H9 (cell line): ENCODE results near the gene FBXL2. TPM values are rescaled to one million over a fixed set of nuclear protein-coding genes. Genes with fewer than 3 reads are reported as not detected.

Source experiments
- DNase-seq: peaks from one replicate; pipeline ENCODE4 v3.0.0-alpha.2; 2017
- H2AFZ ChIP-seq: one replicate; pipeline ENCODE4 v1.6.1; 2013; ENCODE audit warnings: mild to moderate bottlenecking, low read length, control low read depth, moderate library complexity
- H2AK5ac ChIP-seq: 2 replicates; pipeline ENCODE4 v1.6.1; 2013; ENCODE audit warnings: low read length, control low read depth, mixed read lengths; ENCODE audit not compliant: insufficient read length
- H2BK120ac ChIP-seq: one replicate; pipeline ENCODE4 v1.6.1; 2013; ENCODE audit warnings: low read depth, mild to moderate bottlenecking, low read length, control low read depth, inconsistent platforms; ENCODE audit not compliant: poor library complexity, severe bottlenecking
- H2BK12ac ChIP-seq: 2 replicates; pipeline ENCODE4 v1.6.1; 2013; ENCODE audit warnings: low read length, control low read depth, mixed read lengths, low read depth; ENCODE audit not compliant: insufficient read length
- H2BK15ac ChIP-seq: 2 replicates; pipeline ENCODE4 v1.6.1; 2013; ENCODE audit warnings: low read depth, low read length, control low read depth
- H2BK20ac ChIP-seq: one replicate; pipeline ENCODE4 v1.6.1; 2013; ENCODE audit warnings: low read depth, mild to moderate bottlenecking, low read length, control low read depth, inconsistent platforms; ENCODE audit not compliant: poor library complexity, severe bottlenecking
- H2BK5ac ChIP-seq: 2 replicates; pipeline ENCODE4 v1.6.1; 2013; ENCODE audit warnings: low read length, control low read depth, mixed read lengths; ENCODE audit not compliant: insufficient read length
- H3K14ac ChIP-seq: 2 replicates; pipeline ENCODE4 v1.6.1; 2013; ENCODE audit warnings: low read length, control low read depth; ENCODE audit not compliant: insufficient read depth
- H3K18ac ChIP-seq: 2 replicates; pipeline ENCODE4 v1.6.1; 2013; ENCODE audit warnings: low read depth, mild to moderate bottlenecking, mixed read lengths, low read length, control low read depth; ENCODE audit not compliant: insufficient read length
- H3K23ac ChIP-seq: 2 replicates; pipeline ENCODE4 v1.6.1; 2013; ENCODE audit warnings: low read length, control low read depth, mixed read lengths, low read depth; ENCODE audit not compliant: insufficient read length
- H3K23me2 ChIP-seq: 2 replicates; pipeline ENCODE4 v1.6.1; 2013; ENCODE audit warnings: low read depth, mild to moderate bottlenecking, mixed read lengths, low read length, control low read depth; ENCODE audit not compliant: insufficient read length, poor library complexity, severe bottlenecking
- H3K27ac ChIP-seq: 2 replicates; pipeline ENCODE4 v1.5.1; 2013; ENCODE audit warnings: low read length, control low read depth, mixed read lengths, low read depth; ENCODE audit not compliant: insufficient read length
- H3K27me3 ChIP-seq: 2 replicates; pipeline ENCODE4 v1.6.1; 2013; ENCODE audit warnings: low read length, control low read depth, inconsistent platforms; ENCODE audit not compliant: insufficient read depth
- H3K4ac ChIP-seq: 2 replicates; pipeline ENCODE4 v1.6.1; 2013; ENCODE audit warnings: low read depth, mild to moderate bottlenecking, control low read depth, inconsistent platforms, low read length, moderate library complexity
- H3K4me1 ChIP-seq: 2 replicates; pipeline ENCODE4 v1.6.1; 2013; ENCODE audit warnings: low read length, control low read depth, inconsistent platforms; ENCODE audit not compliant: insufficient read depth
- H3K4me2 ChIP-seq: 2 replicates; pipeline ENCODE4 v1.6.1; 2013; ENCODE audit warnings: low read length, control low read depth, mixed read lengths; ENCODE audit not compliant: insufficient read length, insufficient read depth
- H3K56ac ChIP-seq: 2 replicates; pipeline ENCODE4 v1.6.1; 2013; ENCODE audit warnings: low read depth, mild to moderate bottlenecking, mixed read lengths, low read length, control low read depth; ENCODE audit not compliant: insufficient read length
- H3K79me1 ChIP-seq: 2 replicates; pipeline ENCODE4 v1.6.1; 2013; ENCODE audit warnings: low read depth, mild to moderate bottlenecking, moderate library complexity, low read length, control low read depth, inconsistent platforms; ENCODE audit not compliant: insufficient read depth, poor library complexity, severe bottlenecking
- H3K79me2 ChIP-seq: 2 replicates; pipeline ENCODE4 v1.6.1; 2013; ENCODE audit warnings: low read length, control low read depth, inconsistent platforms; ENCODE audit not compliant: insufficient read depth
- H3K9ac ChIP-seq: 2 replicates; pipeline ENCODE4 v1.6.1; 2013; ENCODE audit warnings: low read length, control low read depth, mixed read lengths; ENCODE audit not compliant: insufficient read length; ENCODE audit errors: extremely low read depth
- H3K9me3 ChIP-seq: one replicate; pipeline ENCODE4 v1.6.1; 2013; ENCODE audit warnings: low read depth, low read length, inconsistent platforms; ENCODE audit not compliant: control insufficient read depth
- H3T11ph ChIP-seq: one replicate; pipeline ENCODE4 v1.6.1; 2013; ENCODE audit warnings: mild to moderate bottlenecking, low read length, control low read depth, inconsistent platforms
- H4K20me1 ChIP-seq: one replicate; pipeline ENCODE4 v1.6.1; 2013; ENCODE audit not compliant: control insufficient read depth, insufficient read length, insufficient read depth
- H4K5ac ChIP-seq: 2 replicates; pipeline ENCODE4 v1.6.1; 2013; ENCODE audit warnings: low read depth, mild to moderate bottlenecking, mixed read lengths, low read length, control low read depth; ENCODE audit not compliant: insufficient read length
- H4K8ac ChIP-seq: replicated peaks from 2 replicates; pipeline ENCODE4 v1.6.1; 2013; ENCODE audit warnings: low read length, control low read depth, mixed read lengths, low read depth; ENCODE audit not compliant: insufficient read length
- H4K91ac ChIP-seq: 2 replicates; pipeline ENCODE4 v1.6.1; 2013; ENCODE audit warnings: low read depth, mild to moderate bottlenecking, moderate library complexity, mixed read lengths, low read length, control low read depth; ENCODE audit not compliant: insufficient read length
- H3K27ac Mint-ChIP-seq, 3 experiments: 2 replicates in 2 of 3; 3 replicates in 1 of 3; pipeline ENCODE4 v1.8.0; 2020 to 2021; ENCODE audit warnings: mixed read lengths in 3 of 3, mild to moderate bottlenecking in 1 of 3, moderate library complexity in 1 of 3
- H3K27me3 Mint-ChIP-seq: 2 replicates; pipeline ENCODE4 v1.8.0; 2021; ENCODE audit warnings: low read depth, mild to moderate bottlenecking, moderate library complexity, mixed read lengths
- H3K36me3 Mint-ChIP-seq, 3 experiments: 2 replicates in 2 of 3; 3 replicates in 1 of 3; pipeline ENCODE4 v1.8.0; 2020 to 2021; ENCODE audit warnings: low read depth in 3 of 3, mixed read lengths in 3 of 3; ENCODE audit not compliant: insufficient read depth in 1 of 3
- H3K4me1 Mint-ChIP-seq, 2 experiments: 2 replicates each; pipeline ENCODE4 v1.8.0; 2020; ENCODE audit warnings: mixed read lengths in 2 of 2
- H3K4me3 Mint-ChIP-seq, 2 experiments: 2 replicates in 1 of 2; 3 replicates in 1 of 2; pipeline ENCODE4 v1.8.0; 2020 to 2021; ENCODE audit warnings: mild to moderate bottlenecking in 2 of 2, mixed read lengths in 2 of 2, moderate library complexity in 1 of 2
- H3K9me3 Mint-ChIP-seq, 2 experiments: 2 replicates in 1 of 2; 3 replicates in 1 of 2; pipeline ENCODE4 v1.8.0; 2020; ENCODE audit warnings: mild to moderate bottlenecking in 2 of 2, mixed read lengths in 2 of 2, moderate library complexity in 1 of 2
- WGBS: extraction: QIAGEN DNeasy Blood & Tissue Kit; methylation state at CpG from one replicate; pipeline ENCODE4 v1.1.7; 2013; ENCODE audit warnings: missing lambda C conversion rate, low lambda C conversion rate, mixed read lengths; ENCODE audit not compliant: insufficient read length; ENCODE audit errors: extremely low coverage; 5-methylcytosine and 5-hydroxymethylcytosine counted together
- total RNA-seq: library from RNA; stranded (reverse); gene quantifications from 2 replicates; pipeline ENCODE4 v1.2.1, GENCODE V29; 2021
- TF ChIP-seq, protein P1 (sequence below): fragments of 200-600 bp; sonication (generic); conservative IDR thresholded peaks from 3 replicates; pipeline ENCODE4 v1.8.0; 2021; ENCODE audit warnings: antibody characterized with exemption, mild to moderate bottlenecking

The FBXL2 gene
- total RNA-seq, 1 experiment from 2014 or later, result 2.7 TPM

DNA sequence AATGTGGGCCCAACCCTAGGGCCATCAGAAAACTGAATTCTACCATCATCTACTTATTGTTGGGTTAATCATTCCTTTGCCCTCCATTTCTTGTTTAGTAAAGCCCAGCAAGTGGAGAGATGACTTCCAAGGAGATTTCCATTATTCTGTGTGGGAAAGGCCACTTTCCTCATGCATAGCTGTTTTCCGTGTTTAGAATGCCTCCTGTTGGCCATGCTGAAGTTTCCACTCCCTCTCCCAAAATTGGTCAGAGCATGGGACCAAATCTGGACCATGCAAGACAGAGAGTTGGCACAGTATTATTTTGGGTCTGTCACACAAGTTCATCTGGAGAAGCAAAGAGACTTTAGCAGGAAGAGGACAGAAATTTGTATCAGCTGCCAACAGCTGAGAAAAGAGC lies 43.4 kb upstream of the FBXL2 start:
- Histone ChIP-seq H4K91ac (no peak overlapping the region), H2BK120ac (no peak overlapping the region), H3K4me1 (no peaks in the 10 kb centered on the region), H2AFZ (no peak overlapping the region), H3K56ac (no peak overlapping the region), H2BK12ac (no peak overlapping the region), H4K5ac (no peak overlapping the region), H3K14ac (no peak overlapping the region), H3T11ph (no peak overlapping the region), H3K9me3 (no peaks in the 10 kb centered on the region), H3K79me1 (no peaks in the 10 kb centered on the region), H2BK15ac (no peak overlapping the region), H3K9ac (no peak overlapping the region), H3K23me2 (no peaks in the 10 kb centered on the region), H3K4ac (no peak overlapping the region), H4K20me1 (no peaks in the 10 kb centered on the region), H3K27ac (no peak overlapping the region), H2AK5ac (no peak overlapping the region), H3K27me3 (no peaks in the 10 kb centered on the region), H3K23ac (no peak overlapping the region), H2BK5ac (no peak overlapping the region), H2BK20ac (no peak overlapping the region), H3K4me2 (no peak overlapping the region), H3K79me2 (no peaks in the 10 kb centered on the region), H4K8ac (no peak overlapping the region), H3K18ac (no peak overlapping the region)
- H3K27ac Mint-ChIP-seq, result no peak overlapping the region
- H3K27me3 Mint-ChIP-seq, result no peaks in the 10 kb centered on the region
- no peak overlapping the region for H3K4me3 Mint-ChIP-seq
- 0 out of 7 replicates have a peak, but pooled peaks cover 0 to 2% (median 0%) of the 10 kb centered on the region in 3 experiments for H3K36me3 Mint-ChIP-seq
- no peak for DNase-seq
- H3K4me1 Mint-ChIP-seq, result peaks cover 0 to 4% of the 10 kb centered on the region in 2 experiments; a peak in 2 of 4 replicates
- no CpG with 5 or more reads among the region's 1 CpG for WGBS
- H3K9me3 Mint-ChIP-seq, result peaks cover 1 to 4% of the 10 kb centered on the region in 2 experiments; a peak in 3 of 5 replicates
- TF ChIP-seq, protein P1, sequence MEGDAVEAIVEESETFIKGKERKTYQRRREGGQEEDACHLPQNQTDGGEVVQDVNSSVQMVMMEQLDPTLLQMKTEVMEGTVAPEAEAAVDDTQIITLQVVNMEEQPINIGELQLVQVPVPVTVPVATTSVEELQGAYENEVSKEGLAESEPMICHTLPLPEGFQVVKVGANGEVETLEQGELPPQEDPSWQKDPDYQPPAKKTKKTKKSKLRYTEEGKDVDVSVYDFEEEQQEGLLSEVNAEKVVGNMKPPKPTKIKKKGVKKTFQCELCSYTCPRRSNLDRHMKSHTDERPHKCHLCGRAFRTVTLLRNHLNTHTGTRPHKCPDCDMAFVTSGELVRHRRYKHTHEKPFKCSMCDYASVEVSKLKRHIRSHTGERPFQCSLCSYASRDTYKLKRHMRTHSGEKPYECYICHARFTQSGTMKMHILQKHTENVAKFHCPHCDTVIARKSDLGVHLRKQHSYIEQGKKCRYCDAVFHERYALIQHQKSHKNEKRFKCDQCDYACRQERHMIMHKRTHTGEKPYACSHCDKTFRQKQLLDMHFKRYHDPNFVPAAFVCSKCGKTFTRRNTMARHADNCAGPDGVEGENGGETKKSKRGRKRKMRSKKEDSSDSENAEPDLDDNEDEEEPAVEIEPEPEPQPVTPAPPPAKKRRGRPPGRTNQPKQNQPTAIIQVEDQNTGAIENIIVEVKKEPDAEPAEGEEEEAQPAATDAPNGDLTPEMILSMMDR, result no peak
